H1 (cell line): ENCODE measurements around the gene PLA2G1B.

Source experiments
- CTCF ChIP-seq, 3 experiments: IDR thresholded peaks; 1 replicate in 2 of 3; 2 replicates in 1 of 3; pipeline versions ENCODE4 v1.5.1 to v1.6.1; 2011; ENCODE audit warnings: low read length in 3 of 3, mild to moderate bottlenecking in 3 of 3, inconsistent platforms in 2 of 3, low read depth in 1 of 3, moderate library complexity in 1 of 3; ENCODE audit not compliant: insufficient read depth in 1 of 3; ENCODE audit errors: control extremely low read depth in 1 of 3
- GABPA ChIP-seq: IDR thresholded peaks from 2 replicates; pipeline ENCODE4 v1.6.1; 2011; ENCODE audit warnings: mild to moderate bottlenecking, low read length, moderate library complexity, borderline replicate concordance; ENCODE audit not compliant: insufficient read depth
- GTF2F1 ChIP-seq: IDR thresholded peaks from 2 replicates; pipeline ENCODE4 v1.6.1; 2012; ENCODE audit warnings: low read depth, low read length, improper control_type of control experiment, borderline replicate concordance
- POLR2A ChIP-seq, 2 experiments: IDR thresholded peaks; 1 replicate in 1 of 2; 2 replicates in 1 of 2; pipeline ENCODE4 v1.6.1; 2011; ENCODE audit warnings: low read depth in 2 of 2, low read length in 2 of 2, mild to moderate bottlenecking in 2 of 2; ENCODE audit errors: control extremely low read depth in 1 of 2
- POLR2AphosphoS5 ChIP-seq: IDR thresholded peaks from 2 replicates; pipeline ENCODE4 v1.6.1; 2011; ENCODE audit warnings: low read depth, low read length
- YY1 ChIP-seq: IDR thresholded peaks from 2 replicates; pipeline ENCODE4 v1.6.1; 2011; ENCODE audit warnings: low read depth, mild to moderate bottlenecking, low read length

DNA sequence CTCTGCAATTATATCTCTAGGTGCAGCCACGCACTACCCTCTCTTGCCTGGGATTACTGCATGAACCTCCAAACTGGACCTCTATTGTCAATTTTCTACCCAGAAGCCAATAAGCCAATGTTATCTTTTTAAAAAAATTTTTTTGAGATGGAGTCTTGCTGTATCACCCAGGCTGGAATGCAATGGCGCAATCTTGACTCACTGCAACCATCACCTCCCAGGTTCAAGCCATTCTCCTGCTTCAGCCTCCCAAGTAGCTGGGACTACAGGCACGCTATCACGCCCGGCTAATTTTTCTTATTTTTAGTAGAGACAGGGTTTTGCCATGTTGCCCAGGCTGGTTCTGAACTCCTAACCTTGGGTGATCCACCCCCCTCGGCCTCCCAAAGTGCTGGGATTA, 50.8 kb downstream of the PLA2G1B start:
- TF ChIP-seq POLR2AphosphoS5 (no peak), GTF2F1 (no peak), YY1 (no peak), CTCF (IDR thresholded peaks at IDR 0.05; ENCODE audit: control extremely low read depth in 1 of 3, insufficient read depth in 1 of 3, low read depth in 1 of 3, low read length in 3 of 3) (no peak), POLR2A (IDR thresholded peaks at IDR 0.05; ENCODE audit: control extremely low read depth in 1 of 2, low read depth in 2 of 2, low read length in 2 of 2) (no peak), GABPA (no peak)
